Esophagus squamous epithelium (tissue), 4 donors: ENCODE measurements around the gene CENPC.

ENCODE experiments used
- CTCF ChIP-seq, 6 experiments: fragments of 450-650 bp in 4 of 6; fragments of 200-600 bp in 2 of 6; sonication (generic) in 2 of 6; IDR thresholded peaks; one replicate each; pipeline ENCODE4 v1.5.1; 2016 to 2019; ENCODE audit warnings: antibody characterized with exemption in 6 of 6, mild to moderate bottlenecking in 4 of 6, moderate library complexity in 4 of 6
- POLR2A ChIP-seq, 4 donors: fragments of 450-650 bp; IDR thresholded peaks; one replicate each; pipeline ENCODE4 v1.6.1; 2017; ENCODE audit warnings: antibody characterized with exemption in 4 of 4, mild to moderate bottlenecking in 4 of 4, moderate library complexity in 3 of 4

- TF ChIP-seq POLR2A (IDR thresholded peaks at IDR 0.05): no peak
- no peak for TF ChIP-seq CTCF (IDR thresholded peaks at IDR 0.05)
Observed at GRCh38 chr4:67576538-67576937, 31.2 kb upstream of the CENPC start.
